ENCODE measurements around the gene PAX8.

DNA sequence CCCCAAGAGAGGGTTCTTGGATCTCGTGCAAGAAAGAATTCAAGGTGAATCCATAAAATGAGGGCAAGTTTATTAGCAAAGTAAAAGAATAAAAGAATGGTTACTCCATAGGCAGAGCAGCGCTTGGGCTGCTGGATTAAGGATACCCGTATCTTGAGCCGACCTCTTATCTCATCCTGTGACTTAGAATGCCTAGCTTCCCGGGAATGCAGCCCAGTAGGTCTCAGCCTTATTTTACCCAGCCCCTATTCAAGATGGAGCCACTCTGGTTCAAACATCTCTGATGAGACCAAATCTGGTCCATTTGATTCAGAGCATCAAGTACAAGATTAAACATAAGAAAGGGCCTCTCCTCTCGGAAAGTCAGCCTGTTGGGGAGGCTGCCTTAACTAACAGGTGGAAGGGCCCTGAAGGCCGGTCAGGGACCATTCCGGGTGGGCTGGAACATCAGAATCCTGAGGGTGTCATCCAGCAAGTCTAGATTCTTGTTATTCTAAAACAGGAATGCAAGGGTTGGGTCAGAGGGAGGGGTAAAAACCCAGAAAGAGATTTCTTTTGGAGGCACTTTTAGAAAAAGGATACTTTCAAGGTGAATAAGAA lies 99.2 kb downstream of the PAX8 start:
- no peak for TF ChIP-seq CTCF (IDR thresholded peaks at IDR 0.05)
- no peak for TF ChIP-seq POLR2AphosphoS5 (IDR thresholded peaks at IDR 0.05)
